GM12874 (cell line): ENCODE data around the gene KCTD11.

Experiments
- CTCF ChIP-seq: IDR thresholded peaks from 2 replicates; pipeline ENCODE4 v1.5.1; 2011; ENCODE audit warnings: low read depth, mild to moderate bottlenecking, control low read depth, low read length, moderate library complexity; ENCODE audit not compliant: insufficient read depth

The KCTD11 gene

GRCh38 chr17:7317161-7317803 lies 34.7 kb upstream of the KCTD11 start:
- no peak for TF ChIP-seq CTCF

GRCh38 chr17:7318121-7318860 lies 33.7 kb upstream of the KCTD11 start:
- no peak for TF ChIP-seq CTCF

- no peak for TF ChIP-seq CTCF
These were observed 30.5 kb upstream of the KCTD11 start for GRCh38 chr17:7321466-7321865.

- TF ChIP-seq CTCF = no peak
These were observed 29.3 kb upstream of the KCTD11 start for GRCh38 chr17:7322520-7323194.

- peak; percentile 98 for TF ChIP-seq CTCF
These were observed 28.1 kb upstream of the KCTD11 start for GRCh38 chr17:7323731-7324437.

GRCh38 chr17:7324438-7324779 lies 27.6 kb upstream of the KCTD11 start:
- no peak for TF ChIP-seq CTCF

GRCh38 chr17:7325031-7325528 lies 26.9 kb upstream of the KCTD11 start:
- no peak for TF ChIP-seq CTCF
